Vagina (tissue), 2 donors: ENCODE results near the gene KRTAP5-5.

ENCODE experiments used
- POLR2A ChIP-seq, 2 donors: fragments of 450-650 bp; IDR thresholded peaks; one replicate each; pipeline ENCODE4 v1.6.1; 2017; ENCODE audit warnings: antibody characterized with exemption in 2 of 2, mild to moderate bottlenecking in 2 of 2, moderate library complexity in 2 of 2
- POLR2AphosphoS5 ChIP-seq, 2 donors: sonication (generic); formaldehyde crosslinking; IDR thresholded peaks; one replicate each; pipeline ENCODE4 v1.9.0; 2017; ENCODE audit warnings: antibody characterized with exemption in 2 of 2, mild to moderate bottlenecking in 2 of 2, low read depth in 1 of 2; ENCODE audit not compliant: insufficient read depth in 1 of 2
- TF ChIP-seq, protein P1 (sequence below), 3 experiments: fragments of 450-650 bp in 2 of 3; fragments of 200-600 bp in 1 of 3; sonication (generic) in 1 of 3; IDR thresholded peaks; one replicate each; pipeline ENCODE4 v1.5.1; 2017 to 2019; ENCODE audit warnings: antibody characterized with exemption in 3 of 3, mild to moderate bottlenecking in 2 of 3, moderate library complexity in 2 of 3

DNA sequence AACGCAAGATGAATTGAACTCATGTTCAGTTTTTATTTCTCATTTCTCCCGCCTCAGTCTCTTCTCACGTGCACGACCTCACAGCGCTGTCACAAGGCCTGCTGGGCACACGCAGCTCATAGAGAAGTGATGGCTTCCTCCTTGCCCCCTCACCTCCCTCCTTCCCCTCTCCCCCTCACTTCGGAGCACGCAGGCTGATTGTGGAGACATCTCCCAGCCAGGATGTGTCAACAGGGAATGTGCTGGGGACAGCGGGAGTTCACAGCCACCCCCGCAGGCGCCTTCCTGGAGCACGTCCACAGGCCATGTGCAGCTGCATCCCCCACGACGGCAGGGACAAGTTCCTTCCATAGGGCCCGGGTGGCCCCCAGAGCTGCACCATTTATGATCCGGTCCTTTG lies 38.3 kb downstream of the KRTAP5-5 start:
- TF ChIP-seq, protein P1, sequence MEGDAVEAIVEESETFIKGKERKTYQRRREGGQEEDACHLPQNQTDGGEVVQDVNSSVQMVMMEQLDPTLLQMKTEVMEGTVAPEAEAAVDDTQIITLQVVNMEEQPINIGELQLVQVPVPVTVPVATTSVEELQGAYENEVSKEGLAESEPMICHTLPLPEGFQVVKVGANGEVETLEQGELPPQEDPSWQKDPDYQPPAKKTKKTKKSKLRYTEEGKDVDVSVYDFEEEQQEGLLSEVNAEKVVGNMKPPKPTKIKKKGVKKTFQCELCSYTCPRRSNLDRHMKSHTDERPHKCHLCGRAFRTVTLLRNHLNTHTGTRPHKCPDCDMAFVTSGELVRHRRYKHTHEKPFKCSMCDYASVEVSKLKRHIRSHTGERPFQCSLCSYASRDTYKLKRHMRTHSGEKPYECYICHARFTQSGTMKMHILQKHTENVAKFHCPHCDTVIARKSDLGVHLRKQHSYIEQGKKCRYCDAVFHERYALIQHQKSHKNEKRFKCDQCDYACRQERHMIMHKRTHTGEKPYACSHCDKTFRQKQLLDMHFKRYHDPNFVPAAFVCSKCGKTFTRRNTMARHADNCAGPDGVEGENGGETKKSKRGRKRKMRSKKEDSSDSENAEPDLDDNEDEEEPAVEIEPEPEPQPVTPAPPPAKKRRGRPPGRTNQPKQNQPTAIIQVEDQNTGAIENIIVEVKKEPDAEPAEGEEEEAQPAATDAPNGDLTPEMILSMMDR (IDR thresholded peaks at IDR 0.05): no peak
- no peak for TF ChIP-seq POLR2A (IDR thresholded peaks at IDR 0.05)
- TF ChIP-seq POLR2AphosphoS5 (IDR thresholded peaks at IDR 0.05; ENCODE audit: insufficient read depth in 1 of 2, low read depth in 1 of 2): no peak
